SK-N-SH (cell line): ENCODE data around the gene TAMALIN.

Experiments used
- FOXM1 ChIP-seq: IDR thresholded peaks from 2 replicates; pipeline ENCODE4 v1.4.0; 2012; ENCODE audit warnings: low read depth, mild to moderate bottlenecking
- NRF1 ChIP-seq: IDR thresholded peaks from 2 replicates; pipeline ENCODE4 v1.6.1; 2012; ENCODE audit warnings: low read depth, mild to moderate bottlenecking, low read length
- POLR2AphosphoS5 ChIP-seq: IDR thresholded peaks from 2 replicates; pipeline ENCODE4 v1.6.1; 2012; ENCODE audit warnings: low read depth, low read length
- RFX5 ChIP-seq: IDR thresholded peaks from 2 replicates; pipeline ENCODE4 v1.6.1; 2012; ENCODE audit warnings: mild to moderate bottlenecking, improper control_type of control experiment, low read length
- SMC3 ChIP-seq: IDR thresholded peaks from 2 replicates; pipeline ENCODE4 v1.6.1; 2012; ENCODE audit warnings: low read depth, low read length, improper control_type of control experiment
- TF ChIP-seq, protein P1 (sequence below): fragments of 200-600 bp; sonication (generic); IDR thresholded peaks from 2 replicates; pipeline ENCODE4 v1.6.1; 2017; ENCODE audit warnings: antibody characterized with exemption, mild to moderate bottlenecking, moderate library complexity

DNA sequence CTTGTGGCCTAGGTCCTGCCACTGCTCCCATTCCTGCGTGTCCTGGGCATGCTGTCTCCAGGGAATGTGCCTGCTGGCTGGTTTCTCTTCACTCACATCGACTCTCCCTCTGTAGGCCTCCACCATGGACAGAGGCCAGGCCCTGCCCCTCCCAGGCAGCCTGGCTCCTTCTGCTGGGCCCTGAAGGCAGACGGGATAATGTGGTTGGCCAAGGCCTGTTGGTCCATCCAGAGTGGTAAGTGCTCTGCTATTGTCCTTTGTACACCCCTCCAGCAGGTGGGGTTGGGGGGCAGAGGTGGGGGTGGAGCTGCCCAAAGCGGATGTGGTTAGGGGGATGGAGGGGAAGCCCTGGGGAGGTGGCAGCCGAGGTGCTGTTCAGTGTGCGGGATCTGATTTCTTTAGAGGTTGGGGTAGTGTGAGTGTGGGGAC is 35.0 kb downstream of the TAMALIN start:
- TF ChIP-seq, protein P1, sequence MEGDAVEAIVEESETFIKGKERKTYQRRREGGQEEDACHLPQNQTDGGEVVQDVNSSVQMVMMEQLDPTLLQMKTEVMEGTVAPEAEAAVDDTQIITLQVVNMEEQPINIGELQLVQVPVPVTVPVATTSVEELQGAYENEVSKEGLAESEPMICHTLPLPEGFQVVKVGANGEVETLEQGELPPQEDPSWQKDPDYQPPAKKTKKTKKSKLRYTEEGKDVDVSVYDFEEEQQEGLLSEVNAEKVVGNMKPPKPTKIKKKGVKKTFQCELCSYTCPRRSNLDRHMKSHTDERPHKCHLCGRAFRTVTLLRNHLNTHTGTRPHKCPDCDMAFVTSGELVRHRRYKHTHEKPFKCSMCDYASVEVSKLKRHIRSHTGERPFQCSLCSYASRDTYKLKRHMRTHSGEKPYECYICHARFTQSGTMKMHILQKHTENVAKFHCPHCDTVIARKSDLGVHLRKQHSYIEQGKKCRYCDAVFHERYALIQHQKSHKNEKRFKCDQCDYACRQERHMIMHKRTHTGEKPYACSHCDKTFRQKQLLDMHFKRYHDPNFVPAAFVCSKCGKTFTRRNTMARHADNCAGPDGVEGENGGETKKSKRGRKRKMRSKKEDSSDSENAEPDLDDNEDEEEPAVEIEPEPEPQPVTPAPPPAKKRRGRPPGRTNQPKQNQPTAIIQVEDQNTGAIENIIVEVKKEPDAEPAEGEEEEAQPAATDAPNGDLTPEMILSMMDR = no peak
- TF ChIP-seq RFX5 (no peak), POLR2AphosphoS5 (no peak), SMC3 (no peak), NRF1 (no peak), FOXM1 (no peak)
